VCaP (cell line): ENCODE results near the gene GBE1.

Experiments
- H3K27ac ChIP-seq: fragments of 450-650 bp; 2 replicates; pipeline ENCODE4 v1.5.1; 2017
- CTCF ChIP-seq: fragments of 450-650 bp; conservative IDR thresholded peaks from 2 replicates; pipeline ENCODE4 v1.5.1; 2017; ENCODE audit warnings: mild to moderate bottlenecking, moderate library complexity

GBE1 gene

GRCh38 chr3:81674690-81675089 is 86.8 kb downstream of the GBE1 start:
- peak overlapping the region; percentile 88; the same call in 1 of the 2 replicates for H3K27ac ChIP-seq
- TF ChIP-seq CTCF = no peak

GRCh38 chr3:81668283-81668682 is 93.2 kb downstream of the GBE1 start:
- no peak overlapping the region for H3K27ac ChIP-seq
- TF ChIP-seq CTCF = no peak

GRCh38 chr3:81666502-81667121 is 94.8 kb downstream of the GBE1 start:
- H3K27ac ChIP-seq = no peak overlapping the region; the same call in 1 of the 2 replicates
- peak; percentile 98 for TF ChIP-seq CTCF

- TF ChIP-seq CTCF = no peak
- H3K27ac ChIP-seq = no peak overlapping the region
These were observed 98.3 kb downstream of the GBE1 start for GRCh38 chr3:81663114-81663513.

- no peak overlapping the region for H3K27ac ChIP-seq
- no peak for TF ChIP-seq CTCF
These were observed 101.4 kb downstream of the GBE1 start for GRCh38 chr3:81660036-81660435.

GRCh38 chr3:81658322-81658997 is 103.0 kb downstream of the GBE1 start:
- no peak overlapping the region for H3K27ac ChIP-seq
- TF ChIP-seq CTCF = no peak

- TF ChIP-seq CTCF = no peak
- no peak overlapping the region for H3K27ac ChIP-seq
These were observed 110.3 kb downstream of the GBE1 start for GRCh38 chr3:81651139-81651538.
